GM12873 (cell line): ENCODE measurements around the gene GABARAP.

Experiments used
- CTCF ChIP-seq: IDR thresholded peaks from 2 replicates; pipeline ENCODE4 v1.5.1; 2012; ENCODE audit warnings: low read depth, mild to moderate bottlenecking, moderate library complexity, low read length, control low read depth; ENCODE audit not compliant: insufficient read depth; ENCODE audit errors: missing control alignments

The GABARAP gene

GRCh38 chr17:7250695-7251627 lies 8.7 kb upstream of the GABARAP start:
- no peak for TF ChIP-seq CTCF

DNA sequence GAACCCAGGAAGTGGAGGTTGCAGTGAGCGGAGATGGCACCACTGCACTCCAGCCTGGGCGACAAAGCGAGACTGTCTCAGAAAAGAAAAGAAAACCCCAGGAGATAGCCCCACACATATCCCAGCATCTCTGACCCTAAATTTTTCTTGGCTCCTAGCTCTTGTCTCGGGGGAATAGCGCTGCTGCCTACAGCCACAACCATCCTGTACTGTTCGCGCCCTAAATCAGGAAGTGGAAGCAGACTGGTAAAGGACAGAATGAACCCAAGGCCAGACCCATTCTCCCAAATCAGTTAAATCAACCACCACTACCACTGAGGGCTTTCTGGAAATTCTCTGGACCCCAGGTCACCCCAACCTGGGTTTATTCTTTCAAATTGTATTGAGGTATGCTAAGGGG lies 7.6 kb upstream of the GABARAP start:
- TF ChIP-seq CTCF = no peak

DNA sequence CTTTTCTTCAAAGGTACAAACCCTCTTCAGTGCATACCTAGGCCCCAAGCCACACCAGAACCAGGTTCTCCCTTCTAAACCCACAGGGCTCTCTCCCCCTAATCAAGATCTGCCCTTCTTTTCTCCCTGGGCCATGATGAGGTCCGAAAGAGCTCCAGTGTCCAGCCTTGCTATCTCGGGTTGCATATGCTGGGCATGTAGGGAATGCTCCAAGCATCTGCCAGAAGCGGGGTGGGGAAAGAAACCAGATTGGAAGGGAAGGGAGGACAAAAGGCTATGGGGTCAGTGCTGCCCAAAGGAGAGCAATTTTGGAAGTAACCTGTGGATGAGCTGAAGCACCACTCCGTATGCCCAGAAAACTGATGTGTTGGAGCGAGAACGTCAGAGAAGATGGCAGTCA lies 7.0 kb upstream of the GABARAP start:
- no peak for TF ChIP-seq CTCF

DNA sequence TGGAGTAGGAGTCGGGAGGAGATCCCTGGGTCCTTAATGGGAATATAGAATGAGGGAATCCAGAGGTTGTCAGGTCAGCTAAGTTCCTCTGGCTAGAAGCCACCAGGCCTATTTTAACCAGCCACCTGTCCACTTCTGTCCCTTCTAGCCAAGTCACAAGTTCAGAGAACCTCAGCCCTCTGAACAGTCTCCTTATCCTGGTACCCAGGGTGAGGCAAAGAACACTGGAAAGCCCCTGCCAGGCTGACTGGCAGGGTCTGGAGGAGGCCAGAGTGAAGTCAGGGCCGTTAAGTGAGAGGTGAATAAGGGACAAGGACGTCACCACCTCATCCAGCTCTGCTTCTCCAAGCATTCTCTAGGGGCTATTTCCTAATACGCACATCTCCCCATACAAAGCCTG lies 6.5 kb upstream of the GABARAP start:
- no peak for TF ChIP-seq CTCF

DNA sequence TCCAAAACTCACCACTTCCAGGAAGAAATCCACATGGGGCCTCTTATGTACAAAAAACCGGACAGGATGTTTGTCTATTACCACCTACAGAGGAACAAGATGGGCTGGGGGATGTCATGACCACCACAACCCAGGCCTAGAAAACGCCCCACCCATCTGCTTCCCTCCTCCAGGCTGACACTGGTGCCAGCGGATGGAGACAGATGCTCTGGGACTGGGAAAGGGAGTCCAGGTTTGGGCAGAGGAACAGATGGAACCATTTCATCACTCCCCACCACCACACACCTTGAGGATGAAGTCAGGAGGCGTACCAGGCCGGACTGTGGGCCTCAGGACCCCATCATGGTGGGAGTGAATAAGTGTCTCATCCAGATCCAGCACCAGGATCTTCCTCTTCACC lies 4.5 kb upstream of the GABARAP start:
- no peak for TF ChIP-seq CTCF

GRCh38 chr17:7243453-7243729 lies 1.1 kb upstream of the GABARAP start:
- no peak for TF ChIP-seq CTCF

DNA sequence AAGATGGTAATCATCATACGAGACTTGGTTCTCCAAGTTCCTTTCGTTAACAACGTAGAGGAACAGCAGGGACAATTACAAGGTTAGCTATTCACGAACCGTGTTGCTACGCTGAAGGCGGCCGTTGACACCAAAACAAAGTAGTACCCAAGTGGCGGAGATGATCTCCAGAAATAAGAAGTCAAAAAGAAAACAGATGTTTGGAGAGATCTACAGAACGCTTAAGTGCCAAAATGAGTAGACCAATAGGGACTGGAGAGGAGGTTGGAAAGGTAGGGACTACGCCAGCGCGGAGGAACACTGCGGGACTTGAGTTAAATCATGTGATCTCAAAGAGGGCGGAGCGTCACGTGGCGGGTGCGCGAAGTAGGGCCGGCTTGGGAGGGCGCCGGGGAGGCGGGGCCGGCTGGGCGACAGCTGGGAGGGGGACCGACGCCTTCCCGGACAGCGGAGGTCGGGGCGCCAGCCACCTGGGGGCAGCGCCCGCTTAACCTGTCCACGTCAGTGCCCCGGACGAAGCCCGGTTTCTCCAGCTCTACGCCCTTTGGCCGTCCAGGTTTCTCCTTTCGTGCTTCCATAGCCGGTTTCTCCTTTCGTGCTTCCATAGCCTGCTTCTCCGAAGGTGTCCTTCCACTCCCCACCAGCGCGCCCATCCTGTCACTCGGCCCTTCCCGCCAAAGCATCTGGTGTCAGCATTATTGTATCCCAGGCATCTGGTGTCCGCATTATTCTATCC lies 636 bp upstream of the GABARAP start:
- no peak for TF ChIP-seq CTCF
